ENCODE measurements around the gene MAPK9. TPM values are rescaled to one million over a fixed set of nuclear protein-coding genes. Genes with fewer than 3 reads are reported as not detected.

Gene MAPK9
- total RNA-seq, 1 donor from 2014 or later: 34.4 TPM

DNA sequence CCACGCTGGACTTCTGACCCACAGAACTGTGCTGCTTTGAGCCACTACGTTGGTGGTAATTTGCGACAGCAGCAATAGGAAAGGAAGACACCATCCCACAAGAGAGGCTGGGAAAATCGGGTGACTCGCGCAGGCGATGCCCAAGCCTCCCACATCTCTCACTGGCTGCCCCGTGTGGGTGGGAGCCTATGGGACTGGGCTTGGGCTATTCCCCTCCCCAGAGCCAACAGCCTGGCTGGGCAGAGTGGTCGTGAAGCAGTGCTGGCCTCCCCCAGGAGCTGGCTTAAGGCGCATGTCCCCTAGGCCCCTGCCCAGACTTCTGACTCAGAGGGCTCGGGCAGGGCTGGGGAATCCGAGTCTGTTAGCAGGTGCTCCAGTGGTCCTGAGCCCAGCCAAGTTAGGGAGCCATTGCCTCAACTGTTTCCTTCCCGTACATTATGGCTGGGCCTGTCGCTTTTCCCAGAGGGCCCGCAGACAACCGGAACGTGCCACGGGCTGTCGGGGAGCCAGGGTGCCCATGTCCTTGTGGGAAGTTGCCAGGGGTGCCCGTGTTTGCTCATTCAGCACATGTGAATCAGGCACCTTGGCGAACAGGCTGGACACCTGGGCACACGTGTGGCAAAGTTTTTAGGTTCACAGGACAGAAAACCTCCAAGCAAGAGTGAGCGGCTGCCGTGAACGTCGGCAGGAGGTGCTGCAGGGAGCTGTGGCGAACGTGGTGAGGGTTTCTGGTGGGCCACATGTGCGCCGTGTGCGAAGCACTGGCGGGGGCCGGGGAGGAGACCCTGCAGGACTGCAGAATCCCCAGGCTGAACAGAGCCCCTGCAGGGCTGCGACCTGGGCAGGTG lies 75.9 kb downstream of the MAPK9 start:
- DNase-seq (ENCODE audit: extremely low spot score, unreplicated experiment): peak; percentile 56
- Mint-ChIP-seq H3K4me3 (no peak overlapping the region), H3K4me1 (ENCODE audit: unreplicated experiment) (no peaks in the 10 kb centered on the region), H3K36me3 (no peaks in the 10 kb centered on the region), H3K27ac (no peak overlapping the region), H3K9me3 (peaks cover 5% of the 10 kb centered on the region), H3K27me3 (peaks cover 8% of the 10 kb centered on the region)
- TF ChIP-seq, protein P1, sequence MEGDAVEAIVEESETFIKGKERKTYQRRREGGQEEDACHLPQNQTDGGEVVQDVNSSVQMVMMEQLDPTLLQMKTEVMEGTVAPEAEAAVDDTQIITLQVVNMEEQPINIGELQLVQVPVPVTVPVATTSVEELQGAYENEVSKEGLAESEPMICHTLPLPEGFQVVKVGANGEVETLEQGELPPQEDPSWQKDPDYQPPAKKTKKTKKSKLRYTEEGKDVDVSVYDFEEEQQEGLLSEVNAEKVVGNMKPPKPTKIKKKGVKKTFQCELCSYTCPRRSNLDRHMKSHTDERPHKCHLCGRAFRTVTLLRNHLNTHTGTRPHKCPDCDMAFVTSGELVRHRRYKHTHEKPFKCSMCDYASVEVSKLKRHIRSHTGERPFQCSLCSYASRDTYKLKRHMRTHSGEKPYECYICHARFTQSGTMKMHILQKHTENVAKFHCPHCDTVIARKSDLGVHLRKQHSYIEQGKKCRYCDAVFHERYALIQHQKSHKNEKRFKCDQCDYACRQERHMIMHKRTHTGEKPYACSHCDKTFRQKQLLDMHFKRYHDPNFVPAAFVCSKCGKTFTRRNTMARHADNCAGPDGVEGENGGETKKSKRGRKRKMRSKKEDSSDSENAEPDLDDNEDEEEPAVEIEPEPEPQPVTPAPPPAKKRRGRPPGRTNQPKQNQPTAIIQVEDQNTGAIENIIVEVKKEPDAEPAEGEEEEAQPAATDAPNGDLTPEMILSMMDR (conservative IDR thresholded peaks at IDR 0.05): no peak

DNA sequence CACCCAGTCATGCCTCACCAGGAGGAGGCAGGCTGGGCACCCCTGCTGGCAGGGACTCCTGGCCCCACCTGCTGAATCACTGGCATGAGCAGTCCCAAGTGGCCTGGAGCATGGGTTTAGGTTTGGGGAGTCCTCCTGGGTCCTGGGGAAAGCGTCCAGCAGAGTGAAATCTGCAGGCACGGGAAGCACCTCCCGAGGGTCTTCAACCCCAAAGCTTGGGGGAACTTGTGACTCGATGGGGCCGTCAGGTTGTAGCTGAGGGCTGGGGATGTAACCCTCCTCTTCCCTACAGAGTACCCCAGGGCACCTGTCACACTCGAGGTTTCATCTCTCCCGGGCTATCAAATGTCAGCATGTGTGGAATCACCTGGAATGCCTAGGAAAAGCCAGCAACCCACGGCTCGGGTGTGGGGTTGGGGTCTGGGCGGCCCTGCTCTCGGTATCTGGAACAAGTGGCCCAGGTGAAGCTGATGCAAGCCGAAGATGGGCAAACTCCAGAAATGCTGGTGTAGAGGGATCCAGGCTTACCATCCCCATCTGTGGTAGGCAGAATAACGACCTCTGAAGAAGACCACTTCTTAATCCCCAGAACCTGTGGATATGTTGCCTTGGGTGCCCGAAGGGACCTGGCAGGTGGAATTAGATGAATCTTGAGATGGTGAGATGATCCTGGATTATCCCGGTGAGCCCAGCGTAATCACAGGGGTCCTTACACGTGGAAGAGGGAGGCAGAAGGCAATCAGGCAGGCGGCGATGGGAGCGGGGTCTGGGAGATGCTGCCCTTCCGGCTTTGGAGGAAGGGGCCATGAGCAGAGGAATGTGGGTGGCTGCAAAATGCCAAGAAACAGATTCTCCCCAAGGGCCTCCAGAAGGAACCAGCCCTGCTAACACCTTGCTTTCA lies 76.8 kb downstream of the MAPK9 start:
- TF ChIP-seq, protein P1 (conservative IDR thresholded peaks at IDR 0.05): no peak
- peak; percentile 64 for DNase-seq (ENCODE audit: extremely low spot score, unreplicated experiment)
- Mint-ChIP-seq H3K4me1 (ENCODE audit: unreplicated experiment) (no peaks in the 10 kb centered on the region), H3K9me3 (peaks cover 5% of the 10 kb centered on the region), H3K36me3 (no peaks in the 10 kb centered on the region), H3K27me3 (peaks cover 12% of the 10 kb centered on the region), H3K27ac (no peak overlapping the region), H3K4me3 (no peak overlapping the region)

DNA sequence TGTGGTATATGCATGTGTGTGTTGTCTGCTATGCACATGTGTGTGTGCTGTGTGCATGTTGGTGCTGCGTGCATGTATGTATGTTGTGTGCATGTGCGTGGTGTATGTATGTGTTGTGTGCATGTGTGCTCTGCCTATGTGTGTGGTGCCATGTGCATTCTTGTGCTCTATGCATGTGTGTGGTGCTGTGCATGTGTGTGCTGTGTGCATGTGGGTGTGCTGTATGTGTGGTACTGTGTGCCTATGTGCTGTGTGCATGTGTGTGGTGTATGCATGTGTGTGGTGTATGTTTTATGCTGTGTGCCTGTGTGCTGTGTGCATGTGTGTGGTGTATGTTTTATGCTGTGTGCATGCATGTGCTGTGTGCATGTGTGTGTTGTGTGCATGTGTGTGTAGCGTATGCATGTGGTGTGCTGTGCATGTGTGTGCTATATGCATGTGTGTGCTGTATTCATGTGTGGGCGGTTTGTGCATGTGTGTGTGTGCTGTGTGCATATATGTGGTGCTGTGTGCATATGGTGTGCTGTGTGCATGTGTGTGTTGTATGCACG lies 78.2 kb downstream of the MAPK9 start:
- Mint-ChIP-seq H3K4me3 (no peak overlapping the region), H3K27ac (no peak overlapping the region), H3K27me3 (peaks cover 12% of the 10 kb centered on the region), H3K36me3 (no peaks in the 10 kb centered on the region), H3K4me1 (ENCODE audit: unreplicated experiment) (no peaks in the 10 kb centered on the region), H3K9me3 (no peaks in the 10 kb centered on the region)
- TF ChIP-seq, protein P1 (conservative IDR thresholded peaks at IDR 0.05): no peak
- DNase-seq (ENCODE audit: extremely low spot score, unreplicated experiment): peak; percentile 10

DNA sequence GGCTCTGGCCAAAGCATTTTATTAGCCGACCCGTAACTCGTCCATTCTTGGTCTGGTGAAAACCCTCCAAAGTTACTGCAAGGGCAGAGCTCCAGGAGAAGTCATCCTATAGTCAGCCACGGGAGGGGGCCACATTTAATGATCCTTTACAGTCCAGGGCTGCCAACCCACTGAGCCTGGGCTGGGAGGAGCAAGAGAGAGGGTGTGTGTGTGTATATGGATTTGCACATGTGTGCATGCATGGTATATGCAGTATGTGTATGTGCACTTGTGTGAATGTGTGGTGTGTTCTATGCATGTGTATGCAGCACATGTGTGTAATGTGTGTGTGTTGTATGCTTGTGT lies 78.7 kb downstream of the MAPK9 start:
- no peaks in the 10 kb centered on the region for H3K9me3 Mint-ChIP-seq
- H3K4me3 Mint-ChIP-seq: no peak overlapping the region
- H3K27ac Mint-ChIP-seq: no peak overlapping the region
- no peaks in the 10 kb centered on the region for H3K36me3 Mint-ChIP-seq
- TF ChIP-seq, protein P1 (conservative IDR thresholded peaks at IDR 0.05): no peak
- DNase-seq (ENCODE audit: extremely low spot score, unreplicated experiment): peak; percentile 55
- H3K27me3 Mint-ChIP-seq: peaks cover 15% of the 10 kb centered on the region
- H3K4me1 Mint-ChIP-seq (ENCODE audit: unreplicated experiment): peaks cover 3% of the 10 kb centered on the region

DNA sequence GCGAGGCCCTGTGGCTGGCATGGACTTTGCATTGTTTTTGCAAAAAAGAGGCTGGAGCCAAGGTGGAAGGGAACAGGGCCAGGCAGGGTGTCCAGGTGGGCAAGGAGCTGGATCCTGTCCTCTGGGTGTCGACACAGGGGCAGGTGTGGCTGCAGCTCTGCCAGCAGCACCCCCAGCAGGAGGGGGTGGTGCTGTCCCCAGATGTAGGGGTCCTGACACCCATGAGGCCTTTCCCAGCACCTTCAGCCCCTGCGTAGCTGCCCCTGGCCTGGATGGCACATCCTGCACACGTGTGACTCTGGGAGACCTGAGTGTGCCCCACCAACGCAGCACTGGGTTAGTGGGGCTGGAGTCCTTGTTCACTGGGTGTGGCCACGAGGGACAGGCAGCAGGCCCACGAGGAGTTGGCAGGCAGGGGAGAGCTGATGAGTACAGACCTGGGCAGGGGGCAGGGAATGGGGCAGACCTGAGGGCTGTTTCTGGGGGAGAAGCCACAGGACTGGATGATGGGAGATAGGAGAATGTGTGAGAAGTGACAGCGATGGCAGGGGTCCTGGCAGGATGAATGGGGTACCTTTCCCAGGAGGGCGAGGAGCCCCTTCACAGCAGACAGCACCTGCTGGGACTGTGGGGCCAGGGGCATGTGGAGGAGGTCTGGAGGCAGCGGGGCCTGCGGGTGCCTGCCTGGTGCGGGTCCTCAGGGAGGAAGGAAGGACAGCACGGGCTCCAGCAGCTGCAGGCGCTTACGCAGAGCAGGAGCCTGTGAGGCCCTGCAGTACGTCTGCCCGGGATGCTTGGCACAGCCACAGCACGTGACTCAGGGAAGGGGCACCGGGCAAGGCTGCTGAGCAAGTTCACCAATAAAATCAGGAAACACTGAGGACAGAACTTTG lies 79.3 kb downstream of the MAPK9 start:
- TF ChIP-seq, protein P1 (conservative IDR thresholded peaks at IDR 0.05): no peak
- peak; percentile 64 for DNase-seq (ENCODE audit: extremely low spot score, unreplicated experiment)
- peaks cover 4% of the 10 kb centered on the region for H3K4me1 Mint-ChIP-seq (ENCODE audit: unreplicated experiment)
- H3K4me3 Mint-ChIP-seq: no peak overlapping the region
- peaks cover 22% of the 10 kb centered on the region for H3K27me3 Mint-ChIP-seq
- H3K36me3 Mint-ChIP-seq: no peaks in the 10 kb centered on the region
- H3K9me3 Mint-ChIP-seq: no peaks in the 10 kb centered on the region
- H3K27ac Mint-ChIP-seq: no peak overlapping the region

Data from type B pancreatic cell (in vitro differentiated cells).